Measurements from ENCODE around the gene KIAA0513.

The KIAA0513 gene

DNA sequence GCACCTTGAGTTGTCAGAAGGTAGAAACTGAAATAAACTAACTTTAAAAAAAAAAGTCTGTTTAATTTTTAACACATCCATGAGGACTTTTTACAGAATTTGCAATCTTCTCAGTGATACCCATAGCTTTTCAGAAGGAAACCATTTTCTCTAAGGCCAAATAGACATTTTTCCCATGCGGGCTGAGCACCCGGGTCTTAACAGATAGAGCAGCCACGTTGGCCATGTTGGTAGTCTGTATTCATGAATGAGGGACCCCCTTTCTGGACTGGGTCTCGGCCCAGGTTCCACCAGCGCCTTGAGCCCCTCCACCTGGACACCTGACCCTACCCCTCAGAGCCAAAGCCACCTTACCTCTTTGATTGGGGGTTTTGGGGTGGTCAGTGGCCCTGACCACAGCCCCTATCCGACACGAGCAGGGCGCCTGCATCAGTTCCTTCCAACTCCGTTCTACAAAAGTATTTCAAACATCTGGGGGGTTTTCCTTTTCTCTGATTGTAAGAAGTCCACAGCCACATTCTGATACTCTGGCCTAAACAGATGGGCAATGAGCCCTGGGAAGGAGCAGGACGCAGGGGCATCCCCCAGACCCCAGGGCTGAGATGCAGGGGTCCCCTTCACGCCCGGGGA lies 66.7 kb downstream of the KIAA0513 start:
- Histone ChIP-seq H3K4me3 (replicated peaks; ENCODE audit: insufficient read depth, low read length) (no peak overlapping the region), H3K27ac (replicated peaks) (no peak overlapping the region)
- DNase-seq (ENCODE audit: low read depth in 1 of 2, low spot score in 1 of 2) = no peak

DNA sequence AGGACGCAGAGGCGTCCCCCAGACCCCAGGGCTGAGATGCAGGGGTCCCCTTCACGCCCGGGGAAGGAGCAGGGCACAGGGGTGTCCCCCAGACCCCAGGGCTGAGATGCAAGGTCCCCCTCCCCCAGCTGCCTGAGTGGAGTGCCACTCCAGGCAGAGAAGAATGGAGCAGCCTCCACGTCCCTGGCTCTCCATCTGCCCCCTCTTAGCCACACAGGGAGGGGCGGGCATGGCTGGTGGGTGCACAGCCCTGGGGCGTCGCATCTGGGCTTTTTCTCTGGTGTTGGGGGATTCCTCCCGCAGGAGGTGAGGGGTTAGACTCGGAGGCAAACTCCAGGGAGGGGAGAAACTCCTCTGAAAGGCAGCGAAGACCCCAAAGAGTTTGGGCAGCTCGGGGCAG lies 67.2 kb downstream of the KIAA0513 start:
- TF ChIP-seq CTCF (IDR thresholded peaks at IDR 0.05; ENCODE audit: insufficient read depth, low read length) = no peak
- no peak for TF ChIP-seq POLR2AphosphoS5 (IDR thresholded peaks at IDR 0.05; ENCODE audit: low read depth)
- TF ChIP-seq SPI1 (IDR thresholded peaks at IDR 0.05; ENCODE audit: borderline replicate concordance, low read depth) = no peak
- TF ChIP-seq REST (IDR thresholded peaks at IDR 0.05; ENCODE audit: insufficient replicate concordance, low read depth) = no peak
- no peak for TF ChIP-seq GABPA (IDR thresholded peaks at IDR 0.05; ENCODE audit: low read depth)
- H3K27me3 ChIP-seq (ENCODE audit: insufficient read depth, poor library complexity, severe bottlenecking) = no peaks in the 10 kb centered on the region
- H3K27ac ChIP-seq (replicated peaks) = no peak overlapping the region
- DNase-seq (ENCODE audit: low read depth in 1 of 2, low spot score in 1 of 2) = no peak
- H3K4me3 ChIP-seq (replicated peaks; ENCODE audit: insufficient read depth, low read length) = no peak overlapping the region

More for the DNA sequence above, 66.7 kb downstream of the KIAA0513 start:
- TF ChIP-seq SPI1 (IDR thresholded peaks at IDR 0.05; ENCODE audit: borderline replicate concordance, low read depth) (no peak), GABPA (IDR thresholded peaks at IDR 0.05; ENCODE audit: low read depth) (no peak), POLR2AphosphoS5 (IDR thresholded peaks at IDR 0.05; ENCODE audit: low read depth) (no peak), REST (IDR thresholded peaks at IDR 0.05; ENCODE audit: insufficient replicate concordance, low read depth) (no peak), CTCF (IDR thresholded peaks at IDR 0.05; ENCODE audit: insufficient read depth, low read length) (no peak)
- H3K27me3 ChIP-seq (ENCODE audit: insufficient read depth, poor library complexity, severe bottlenecking) = no peaks in the 10 kb centered on the region

DNA sequence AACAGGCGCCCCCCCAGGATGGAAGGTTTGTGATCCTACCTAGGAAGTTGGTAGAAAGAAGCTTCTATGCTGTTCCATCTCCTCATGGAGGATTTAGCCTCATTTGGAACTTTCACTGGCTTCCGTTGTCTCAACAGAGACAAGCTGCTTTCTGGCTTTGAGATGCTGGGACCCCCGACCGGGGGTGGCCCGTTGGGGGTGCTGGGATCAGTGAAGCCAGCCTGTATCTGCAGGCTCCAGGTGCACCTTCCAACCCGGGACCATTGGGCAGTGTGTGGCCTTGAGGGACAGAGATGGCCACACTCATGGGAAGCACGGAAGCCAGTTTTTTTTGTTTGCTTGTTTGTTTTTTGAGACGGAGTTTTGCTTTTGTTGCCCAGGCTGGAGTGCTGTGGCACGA lies 69.3 kb downstream of the KIAA0513 start:
- TF ChIP-seq GABPA (IDR thresholded peaks at IDR 0.05; ENCODE audit: low read depth) = no peak
- TF ChIP-seq CTCF (IDR thresholded peaks at IDR 0.05; ENCODE audit: insufficient read depth, low read length) = no peak
- TF ChIP-seq POLR2AphosphoS5 (IDR thresholded peaks at IDR 0.05; ENCODE audit: low read depth) = no peak
- no peak for TF ChIP-seq REST (IDR thresholded peaks at IDR 0.05; ENCODE audit: insufficient replicate concordance, low read depth)
- no peak for TF ChIP-seq SPI1 (IDR thresholded peaks at IDR 0.05; ENCODE audit: borderline replicate concordance, low read depth)
- no peak for DNase-seq (ENCODE audit: low read depth in 1 of 2, low spot score in 1 of 2)

More for the DNA sequence above, 69.3 kb downstream of the KIAA0513 start:
- no peaks in the 10 kb centered on the region for H3K27me3 ChIP-seq (ENCODE audit: insufficient read depth, poor library complexity, severe bottlenecking)
- no peak overlapping the region for H3K4me3 ChIP-seq (replicated peaks; ENCODE audit: insufficient read depth, low read length)
- no peak overlapping the region for H3K27ac ChIP-seq (replicated peaks)
